Measurements from ENCODE around the gene PRSS8.
A peak's percentile ranks its signal among the peaks of the same experiment; 100 is the strongest.

Gene PRSS8

GRCh38 chr16:31090540-31090939 is 45.0 kb downstream of the PRSS8 start:
- no peaks in the 10 kb centered on the region for H3K9me3 ChIP-seq (replicated peaks in 1 of 11)
- TF ChIP-seq Cebpa-rat (IDR thresholded peaks at IDR 0.05), result no peak
- peaks cover 17 to 37% (median 23%) of the 10 kb centered on the region in 10 experiments for H3K4me1 ChIP-seq
- peak overlapping the region in 2 of 11 experiments; percentile 25 to 31; a peak in 3 of 22 replicates for H3K9ac ChIP-seq
- H3K27me3 ChIP-seq, result no peaks in the 10 kb centered on the region
- peaks cover 0 to 69% (median 15%) of the 10 kb centered on the region in 11 experiments; a peak in 17 of 22 replicates for H4K20me1 ChIP-seq
- H3K27ac ChIP-seq, result no peak overlapping the region; a peak in 1 of 22 replicates
- H3K4me2 ChIP-seq, result peak overlapping the region in 1 of 11 experiments; percentile 11; a peak in 1 of 22 replicates
- peaks cover 29 to 72% (median 58%) of the 10 kb centered on the region in 11 experiments for H3K36me3 ChIP-seq
- no peak overlapping the region for H3K4me3 ChIP-seq

DNA sequence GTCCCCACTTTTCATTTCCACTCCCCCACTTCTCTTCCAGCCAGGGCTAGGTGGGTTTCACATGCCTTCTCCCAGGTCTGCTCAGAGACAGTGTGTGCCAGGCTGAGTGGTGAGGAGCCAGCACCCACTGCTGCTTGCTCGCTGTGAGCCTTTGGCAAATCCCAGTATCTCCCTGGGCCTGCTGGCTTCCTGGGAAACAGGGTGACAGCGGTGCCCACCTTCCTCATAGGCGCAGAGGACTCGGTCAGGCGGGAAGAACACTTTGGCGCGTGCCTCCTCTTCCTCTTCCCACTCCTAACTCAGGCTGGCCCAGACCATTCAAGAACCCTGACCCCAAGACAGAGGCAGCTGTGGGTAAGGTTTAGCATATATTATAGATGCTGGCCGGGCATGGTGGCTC is 46.3 kb downstream of the PRSS8 start:
- no peak overlapping the region for H3K4me3 ChIP-seq
- peak overlapping the region in 3 of 11 experiments; percentile 8 to 19 (median 15); a peak in 3 of 22 replicates for H3K9ac ChIP-seq
- H3K9me3 ChIP-seq (replicated peaks in 1 of 11), result no peaks in the 10 kb centered on the region
- H3K27ac ChIP-seq, result no peak overlapping the region
- H4K20me1 ChIP-seq, result peaks cover 10 to 83% (median 29%) of the 10 kb centered on the region in 11 experiments; a peak in 19 of 22 replicates
- peaks cover 11 to 30% (median 16%) of the 10 kb centered on the region in 10 experiments for H3K4me1 ChIP-seq
- no peak for TF ChIP-seq Cebpa-rat (IDR thresholded peaks at IDR 0.05)
- H3K36me3 ChIP-seq, result peaks cover 38 to 85% (median 71%) of the 10 kb centered on the region in 11 experiments
- H3K4me2 ChIP-seq, result no peak overlapping the region
- no peaks in the 10 kb centered on the region for H3K27me3 ChIP-seq

- H3K36me3 ChIP-seq, result peaks cover 42 to 91% (median 75%) of the 10 kb centered on the region in 11 experiments
- no peak within 1 kb of the TSS for H3K4me3 ChIP-seq
- H3K27ac ChIP-seq, result no peak within 1 kb of the TSS
- H3K27me3 ChIP-seq, result no peaks in the 10 kb centered on the region
- H3K9ac ChIP-seq, result peak within 1 kb of the TSS in 3 of 11 experiments; percentile 8 to 19 (median 15); a peak in 4 of 22 replicates
- no peaks in the 10 kb centered on the region for H3K9me3 ChIP-seq (replicated peaks in 1 of 11)
- peaks cover 5 to 26% (median 11%) of the 10 kb centered on the region in 10 experiments for H3K4me1 ChIP-seq
- no peak within 1 kb of the TSS for H3K4me2 ChIP-seq
- TF ChIP-seq Cebpa-rat (IDR thresholded peaks at IDR 0.05), result no peak
- H4K20me1 ChIP-seq, result peaks cover 11 to 87% (median 33%) of the 10 kb centered on the region in 11 experiments; a peak in 19 of 22 replicates
Measured at GRCh38 chr16:31088459-31089183, 46.9 kb downstream of the PRSS8 start, which contains the start of gene PRSS53. PRSS53 (minus strand) TSS chr16:31088943; CDS start chr16:31088809, 134 bp downstream.

DNA sequence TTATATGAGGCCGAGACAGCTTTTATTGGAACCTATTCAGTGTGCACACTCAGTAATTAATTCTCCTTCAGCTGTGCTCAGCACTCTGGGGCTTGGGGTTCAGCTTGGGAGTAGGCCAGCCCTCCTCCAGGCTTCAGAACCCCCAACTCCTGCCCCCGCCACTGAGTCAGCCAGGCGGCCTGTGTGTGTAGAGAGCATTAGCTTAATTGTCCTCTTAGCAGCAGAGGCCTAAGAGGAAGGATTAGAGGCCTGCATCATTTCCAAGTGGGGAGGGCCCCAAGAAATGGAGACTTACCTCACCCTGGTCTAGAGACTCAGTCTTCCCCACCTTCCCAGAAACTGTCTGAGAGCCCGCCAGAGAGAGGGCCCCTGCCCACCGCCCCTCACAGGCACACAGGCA is 47.6 kb downstream of the PRSS8 start:
- TF ChIP-seq Cebpa-rat (IDR thresholded peaks at IDR 0.05), result no peak
- Histone ChIP-seq H4K20me1 (peaks cover 10 to 93% (median 38%) of the 10 kb centered on the region in 11 experiments; a peak in 19 of 22 replicates), H3K4me3 (no peak overlapping the region), H3K9ac (peak overlapping the region in 2 of 11 experiments; percentile 8 to 15; a peak in 1 of 22 replicates), H3K4me2 (no peak overlapping the region), H3K36me3 (peaks cover 48 to 97% (median 81%) of the 10 kb centered on the region in 11 experiments), H3K27ac (no peak overlapping the region), H3K9me3 (replicated peaks in 1 of 11) (no peaks in the 10 kb centered on the region), H3K27me3 (no peaks in the 10 kb centered on the region), H3K4me1 (peaks cover 0 to 20% (median 6%) of the 10 kb centered on the region in 10 experiments; a peak in 6 of 20 replicates)

GRCh38 chr16:31087481-31087880 is 48.0 kb downstream of the PRSS8 start:
- Histone ChIP-seq H3K9me3 (replicated peaks in 1 of 11) (no peaks in the 10 kb centered on the region), H3K27ac (no peak overlapping the region), H3K36me3 (peaks cover 52 to 99% (median 86%) of the 10 kb centered on the region in 11 experiments), H3K9ac (peak overlapping the region in 2 of 11 experiments; percentile 8 to 32; a peak in 1 of 22 replicates), H3K4me1 (peaks cover 0 to 18% (median 2%) of the 10 kb centered on the region in 10 experiments; a peak in 9 of 20 replicates), H3K27me3 (no peaks in the 10 kb centered on the region), H3K4me3 (no peak overlapping the region), H3K4me2 (no peak overlapping the region), H4K20me1 (peaks cover 14 to 93% (median 43%) of the 10 kb centered on the region in 11 experiments; a peak in 21 of 22 replicates)
- no peak for TF ChIP-seq Cebpa-rat (IDR thresholded peaks at IDR 0.05)

- Histone ChIP-seq H3K4me1 (peaks cover 0 to 24% (median 6%) of the 10 kb centered on the region in 10 experiments; a peak in 10 of 20 replicates), H3K36me3 (peaks cover 51 to 100% (median 92%) of the 10 kb centered on the region in 11 experiments), H3K27me3 (no peaks in the 10 kb centered on the region), H3K9ac (no peak overlapping the region), H3K27ac (no peak overlapping the region), H3K4me3 (no peak overlapping the region), H4K20me1 (peaks cover 22 to 96% (median 52%) of the 10 kb centered on the region in 11 experiments), H3K9me3 (replicated peaks in 1 of 11) (no peaks in the 10 kb centered on the region), H3K4me2 (no peak overlapping the region)
- TF ChIP-seq Cebpa-rat (IDR thresholded peaks at IDR 0.05), result no peak
Measured at GRCh38 chr16:31086629-31086906, 49.0 kb downstream of the PRSS8 start.

DNA sequence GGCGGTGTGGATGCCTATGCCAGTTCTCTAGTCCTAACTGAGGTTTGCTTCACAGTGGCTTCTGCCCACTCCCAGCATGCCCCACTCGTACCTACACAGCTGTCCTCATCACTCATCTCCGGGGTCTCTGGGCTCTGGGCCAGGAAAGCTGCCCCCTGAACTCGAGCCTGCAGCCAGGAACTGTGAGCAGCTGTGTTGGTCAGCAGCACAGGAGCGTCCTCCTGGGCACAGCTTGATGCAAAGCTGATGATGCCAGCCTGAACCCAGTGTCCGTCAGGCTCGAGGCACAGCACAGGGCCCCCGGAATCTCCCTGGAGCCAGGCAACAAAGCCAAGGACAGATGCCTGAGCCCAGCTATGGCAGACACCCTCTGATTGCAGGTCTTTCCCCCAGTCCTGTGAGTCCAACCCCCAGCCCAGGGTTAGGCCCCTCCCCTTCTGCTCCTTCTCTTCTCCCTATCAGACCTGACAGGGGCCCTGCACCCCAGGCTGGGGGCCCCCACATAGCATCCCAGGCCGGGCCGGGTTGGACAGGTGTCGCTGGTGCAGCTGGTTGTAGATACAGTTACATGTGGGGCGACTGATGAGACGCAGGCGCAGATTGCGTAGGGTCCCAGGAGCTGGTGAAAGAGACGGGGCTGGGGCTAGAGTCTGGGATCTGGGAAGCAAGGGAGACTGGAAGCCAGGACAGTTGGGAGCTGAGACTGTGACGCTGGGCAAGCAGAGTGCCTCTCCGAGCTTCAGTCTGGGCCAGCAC is 49.5 kb downstream of the PRSS8 start:
- H3K9me3 ChIP-seq (replicated peaks in 1 of 11), result no peaks in the 10 kb centered on the region
- H4K20me1 ChIP-seq, result peaks cover 27 to 96% (median 58%) of the 10 kb centered on the region in 11 experiments
- no peak overlapping the region for H3K4me2 ChIP-seq
- no peak overlapping the region for H3K4me3 ChIP-seq
- peaks cover 51 to 100% (median 91%) of the 10 kb centered on the region in 11 experiments for H3K36me3 ChIP-seq
- H3K4me1 ChIP-seq, result peaks cover 0 to 28% (median 10%) of the 10 kb centered on the region in 10 experiments; a peak in 10 of 20 replicates
- H3K9ac ChIP-seq, result 0 out of 22 replicates have a peak overlapping the region, but pooled peaks of 1 of the 11 experiments have one; percentile 19
- no peaks in the 10 kb centered on the region for H3K27me3 ChIP-seq
- no peak for TF ChIP-seq Cebpa-rat (IDR thresholded peaks at IDR 0.05)
- no peak overlapping the region for H3K27ac ChIP-seq

DNA sequence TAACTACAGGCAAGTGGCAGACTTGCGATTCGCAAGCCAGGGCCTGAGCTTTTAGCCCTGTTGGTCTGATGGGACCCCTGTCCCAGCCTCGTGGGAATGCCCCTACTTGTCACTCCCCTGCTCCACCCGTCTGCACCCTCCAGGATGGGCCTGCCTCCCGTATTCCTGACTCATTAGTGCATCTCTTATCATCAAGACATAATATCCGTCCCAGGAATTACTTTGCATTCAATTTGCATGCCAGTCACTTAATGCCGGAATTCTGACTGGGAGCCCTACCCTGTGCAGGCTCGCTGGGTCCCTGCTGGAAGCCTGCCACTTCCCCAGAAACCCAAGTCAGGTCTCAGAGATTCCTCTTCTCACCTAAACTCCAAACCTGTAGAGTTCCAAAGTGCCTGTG is 50.1 kb downstream of the PRSS8 start:
- Histone ChIP-seq H3K4me1 (peaks cover 0 to 28% (median 13%) of the 10 kb centered on the region in 10 experiments; a peak in 10 of 20 replicates), H3K9me3 (replicated peaks in 1 of 11) (no peaks in the 10 kb centered on the region), H3K36me3 (peaks cover 51 to 100% (median 91%) of the 10 kb centered on the region in 11 experiments), H3K27me3 (no peaks in the 10 kb centered on the region), H3K9ac (peak overlapping the region in 1 of 11 experiments; percentile 19; a peak in 1 of 22 replicates), H3K27ac (no peak overlapping the region), H3K4me2 (no peak overlapping the region), H4K20me1 (peaks cover 34 to 98% (median 64%) of the 10 kb centered on the region in 11 experiments), H3K4me3 (no peak overlapping the region)
- TF ChIP-seq Cebpa-rat (IDR thresholded peaks at IDR 0.05), result no peak

Measured in BLaER1 treated with 17β-estradiol and CSF1 and Interleukin-3, amounts not matched to agents 10 nM and 100 nM (cell line).